HG02885 (cell line): ENCODE results near the gene TIAM1.

ENCODE experiments used
- ATAC-seq: cut with Tn5 transposase; IDR thresholded peaks from one replicate; pipeline ENCODE4 v1.9.1; 2021; ENCODE audit warnings: mild to moderate bottlenecking; ENCODE audit not compliant: unreplicated experiment, poor library complexity

TIAM1 gene

GRCh38 chr21:31334648-31335121 is 9.4 kb downstream of the TIAM1 start:
- no peak for ATAC-seq

DNA sequence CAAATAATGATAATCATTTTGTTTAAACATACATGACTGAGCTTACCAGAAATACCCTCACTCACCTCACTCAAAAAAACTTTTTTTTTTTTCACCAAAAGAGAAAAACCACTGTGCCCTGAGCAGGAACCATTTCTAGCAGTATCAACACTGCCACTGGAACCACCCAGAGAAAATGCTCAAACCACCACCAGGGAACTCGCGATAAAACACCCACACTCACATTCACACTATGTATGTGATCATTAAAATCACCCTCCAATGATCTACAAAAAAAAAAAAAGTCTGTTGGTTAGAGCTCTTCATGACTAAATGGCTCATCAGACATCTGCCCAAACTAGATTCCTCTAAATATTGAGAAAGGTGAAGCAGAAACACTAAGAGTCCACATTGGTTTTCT is 11.5 kb downstream of the TIAM1 start:
- ATAC-seq, result no peak

- no peak for ATAC-seq
Observed at GRCh38 chr21:31331231-31331630, 12.8 kb downstream of the TIAM1 start.

DNA sequence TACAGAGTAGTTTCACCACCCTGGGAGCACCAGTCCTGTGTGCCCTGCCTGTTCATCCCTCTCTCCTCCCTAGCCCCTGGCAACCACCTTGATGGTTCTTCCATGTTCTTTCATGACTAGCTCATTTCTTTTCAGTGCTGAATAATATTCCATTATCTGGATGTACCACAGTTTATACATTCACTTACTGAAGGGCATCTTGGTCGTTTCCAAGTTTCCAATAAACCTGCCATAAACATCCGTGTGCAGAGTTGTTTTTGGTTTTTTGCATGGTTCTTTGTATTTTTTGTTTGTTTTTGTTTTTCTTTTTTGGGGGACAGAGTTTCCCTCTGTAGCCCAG is 13.9 kb downstream of the TIAM1 start:
- no peak for ATAC-seq

GRCh38 chr21:31329456-31330143 is 14.5 kb downstream of the TIAM1 start:
- ATAC-seq, result no peak

GRCh38 chr21:31326522-31327242 is 17.4 kb downstream of the TIAM1 start:
- ATAC-seq, result peak; percentile 98

DNA sequence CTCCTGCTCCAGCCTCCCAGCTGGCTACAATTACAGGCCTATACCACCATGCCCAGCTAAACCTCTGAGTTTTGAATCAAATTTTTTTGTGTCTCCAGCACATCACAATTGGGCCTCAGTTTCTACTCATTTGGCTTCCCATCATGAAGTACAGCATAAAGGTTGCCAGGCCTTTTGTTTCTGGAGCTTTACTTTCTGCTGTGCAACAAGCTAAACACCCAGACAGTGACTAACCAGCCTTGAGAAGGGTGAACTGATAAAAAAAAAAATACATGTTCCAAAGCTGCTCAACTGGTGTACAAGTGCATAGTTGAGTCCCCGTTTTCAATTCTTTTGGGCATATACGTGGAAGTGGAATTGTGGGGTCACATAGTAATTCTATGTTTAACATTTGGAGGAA is 25.1 kb downstream of the TIAM1 start:
- no peak for ATAC-seq

DNA sequence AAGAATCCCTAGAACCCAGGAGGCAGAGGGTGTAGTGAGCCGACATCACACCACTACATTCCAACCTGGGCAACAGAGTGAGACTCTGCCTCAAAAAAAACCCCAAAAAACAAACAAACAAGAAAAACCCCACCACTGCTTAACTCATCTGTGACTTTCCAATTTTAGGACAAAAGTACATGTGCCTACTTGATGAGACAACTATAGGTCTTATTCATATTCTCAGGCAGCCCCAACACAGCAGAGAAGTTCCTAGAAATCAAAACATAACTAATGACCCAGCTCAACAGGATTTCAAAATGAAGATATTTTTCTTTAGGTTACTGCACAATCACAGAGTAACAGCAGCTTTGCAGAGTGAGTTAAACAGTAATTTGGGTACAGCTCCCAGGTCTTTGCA is 26.4 kb downstream of the TIAM1 start:
- no peak for ATAC-seq

- no peak for ATAC-seq
Observed at GRCh38 chr21:31316488-31317169, 27.4 kb downstream of the TIAM1 start.

GRCh38 chr21:31316072-31316471 is 28.0 kb downstream of the TIAM1 start:
- ATAC-seq, result no peak

DNA sequence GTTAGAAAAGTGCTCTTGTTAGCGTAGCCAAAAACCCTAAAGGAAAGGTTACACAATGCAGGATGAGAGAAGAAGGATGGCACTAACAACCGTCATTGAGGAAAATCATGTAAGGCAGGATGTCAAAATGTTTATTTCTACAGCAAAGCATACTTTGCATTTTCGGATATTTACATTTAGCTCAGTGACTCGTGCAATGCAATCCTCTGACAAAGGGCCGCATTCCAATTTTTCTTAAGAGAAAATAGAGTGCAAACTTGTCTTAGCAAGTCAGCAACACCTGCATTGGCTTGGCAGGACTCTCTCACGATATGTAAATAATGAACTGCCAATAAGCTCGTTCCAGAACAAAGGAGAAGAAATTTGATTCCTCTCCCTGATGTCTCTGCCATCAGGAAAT is 33.3 kb downstream of the TIAM1 start:
- no peak for ATAC-seq

- ATAC-seq, result no peak
Observed at GRCh38 chr21:31308584-31308983, 35.5 kb downstream of the TIAM1 start.

- ATAC-seq, result no peak
Observed at GRCh38 chr21:31305888-31306287, 38.2 kb downstream of the TIAM1 start.

- ATAC-seq, result peak; percentile 57
Observed at GRCh38 chr21:31299291-31300147, 44.5 kb downstream of the TIAM1 start.

DNA sequence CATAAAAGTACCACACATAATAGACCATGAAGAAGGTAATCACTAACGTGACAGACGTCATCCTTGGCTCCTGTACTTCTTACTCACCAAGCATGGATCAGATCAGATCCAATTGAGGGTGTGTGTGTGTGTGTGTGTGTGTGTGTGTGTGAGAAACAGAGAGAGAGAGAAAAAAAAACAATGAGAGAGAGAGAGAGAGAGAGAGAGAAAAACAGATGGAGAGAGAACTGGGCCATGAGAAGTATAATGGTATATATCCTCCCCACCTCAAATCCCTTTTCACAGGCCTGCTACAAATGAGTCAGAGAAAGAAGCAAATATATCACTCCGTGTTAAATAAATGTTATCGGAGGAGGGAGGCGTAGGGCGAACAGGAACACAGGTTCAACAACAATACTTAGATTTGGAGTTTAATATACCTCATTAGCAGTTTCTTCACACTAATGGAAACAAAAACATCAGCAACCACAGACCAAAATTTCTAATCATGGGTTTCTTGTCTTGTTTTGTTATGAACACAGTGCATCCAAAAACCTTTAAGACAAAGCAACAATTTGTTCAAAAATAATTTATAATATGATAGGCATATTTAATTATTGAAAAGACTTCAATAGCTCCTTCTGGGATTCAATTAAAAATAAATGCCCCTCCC is 45.3 kb downstream of the TIAM1 start:
- ATAC-seq, result peak; percentile 51

GRCh38 chr21:31297806-31298205 is 46.3 kb downstream of the TIAM1 start:
- no peak for ATAC-seq

- ATAC-seq, result no peak
Observed at GRCh38 chr21:31295676-31296075, 48.4 kb downstream of the TIAM1 start.

- ATAC-seq, result no peak
Observed at GRCh38 chr21:31294691-31295090, 49.4 kb downstream of the TIAM1 start.

DNA sequence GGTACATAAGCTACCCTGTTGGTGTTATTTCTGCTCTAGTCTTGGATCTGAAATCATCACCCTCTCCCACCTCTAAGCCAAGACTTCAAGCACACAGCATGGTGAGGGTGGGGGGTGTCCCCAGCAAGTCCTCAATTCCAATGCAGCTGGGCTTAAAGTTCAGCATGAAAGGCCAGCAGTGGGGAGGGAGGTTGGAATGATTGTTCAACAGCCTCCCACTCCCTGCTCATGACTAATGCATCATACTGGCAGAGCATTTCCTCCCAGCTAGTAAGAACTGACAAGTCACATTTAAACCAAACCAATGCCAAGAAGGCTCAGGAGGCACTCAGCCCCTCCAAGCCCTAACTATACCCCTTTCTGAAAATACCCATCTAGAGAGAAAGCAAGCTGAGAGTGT is 50.1 kb downstream of the TIAM1 start:
- no peak for ATAC-seq

DNA sequence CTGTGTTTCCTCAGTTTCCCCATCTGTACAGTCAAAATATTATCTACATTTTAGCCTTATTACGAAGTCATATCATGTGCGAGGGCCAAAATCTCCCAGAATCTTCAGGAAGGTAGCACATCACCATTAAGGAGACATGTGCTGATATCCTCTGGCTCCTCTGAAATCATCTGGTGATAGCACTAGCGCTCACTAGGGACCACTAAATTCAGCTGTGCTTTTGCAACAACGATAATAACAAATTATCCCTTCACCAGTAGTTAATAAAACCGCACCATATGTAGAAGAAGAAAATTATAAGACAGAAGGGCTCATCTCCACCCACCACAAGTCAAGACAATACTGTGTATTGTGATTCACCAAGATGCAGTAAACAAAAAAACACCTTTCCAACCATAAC is 53.3 kb downstream of the TIAM1 start:
- no peak for ATAC-seq
